Spleen (tissue), 7 donors: Measurements from ENCODE around the gene CRHR2.

ENCODE experiments used
- POLR2A ChIP-seq, 3 donors: fragments of 450-650 bp; IDR thresholded peaks; one replicate each; pipeline ENCODE4 v1.5.1; 2017; ENCODE audit warnings: antibody characterized with exemption in 3 of 3, mild to moderate bottlenecking in 1 of 3
- POLR2AphosphoS5 ChIP-seq, 3 donors: sonication (generic); formaldehyde crosslinking; IDR thresholded peaks; one replicate each; pipeline ENCODE4 v1.5.1; 2017; ENCODE audit warnings: antibody characterized with exemption in 3 of 3
- TF ChIP-seq, protein P1 (sequence below), 11 experiments: fragments of 200-600 bp in 7 of 11; fragments of 450-650 bp in 4 of 11; sonication (generic) in 4 of 11; IDR thresholded peaks in 8 of 11; conservative IDR thresholded peaks in 3 of 11; 1 replicate in 7 of 11; 2 replicates in 4 of 11; pipeline versions ENCODE4 v1.4.0 to v1.8.0; 2016 to 2021; ENCODE audit warnings: antibody characterized with exemption in 11 of 11, inconsistent platforms in 4 of 11, mild to moderate bottlenecking in 1 of 11
- donor health status: DM: no; HTN: no; CAD: no; lungs with moderate emphysema.
- donor health status: DM: no; HTN: no; CAD: no.
- donor health status: DM: no; HTN: no; CAD: no.

DNA sequence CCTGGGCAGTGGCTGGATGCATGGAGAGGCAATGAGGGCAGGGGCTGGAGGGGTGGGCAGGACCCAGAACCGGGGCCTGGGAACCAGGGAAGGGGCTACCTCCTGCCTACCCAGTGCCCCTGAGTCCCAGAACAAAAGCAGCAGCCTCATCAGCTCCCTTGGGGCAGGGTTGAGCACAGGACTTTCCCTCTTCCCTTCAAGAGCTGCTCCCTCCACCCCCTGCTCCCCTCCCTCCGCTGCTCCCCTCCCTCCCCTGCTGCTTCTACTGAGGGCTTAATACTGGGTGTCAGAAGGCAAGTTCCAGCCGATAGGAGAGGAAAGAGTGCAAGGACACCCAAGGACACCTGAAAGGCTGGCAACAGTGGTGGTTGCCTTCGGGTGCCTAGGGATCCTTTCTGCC, 41.5 kb upstream of the CRHR2 start:
- TF ChIP-seq POLR2AphosphoS5 (IDR thresholded peaks at IDR 0.05) (no peak), POLR2A (IDR thresholded peaks at IDR 0.05) (no peak)
- TF ChIP-seq, protein P1, sequence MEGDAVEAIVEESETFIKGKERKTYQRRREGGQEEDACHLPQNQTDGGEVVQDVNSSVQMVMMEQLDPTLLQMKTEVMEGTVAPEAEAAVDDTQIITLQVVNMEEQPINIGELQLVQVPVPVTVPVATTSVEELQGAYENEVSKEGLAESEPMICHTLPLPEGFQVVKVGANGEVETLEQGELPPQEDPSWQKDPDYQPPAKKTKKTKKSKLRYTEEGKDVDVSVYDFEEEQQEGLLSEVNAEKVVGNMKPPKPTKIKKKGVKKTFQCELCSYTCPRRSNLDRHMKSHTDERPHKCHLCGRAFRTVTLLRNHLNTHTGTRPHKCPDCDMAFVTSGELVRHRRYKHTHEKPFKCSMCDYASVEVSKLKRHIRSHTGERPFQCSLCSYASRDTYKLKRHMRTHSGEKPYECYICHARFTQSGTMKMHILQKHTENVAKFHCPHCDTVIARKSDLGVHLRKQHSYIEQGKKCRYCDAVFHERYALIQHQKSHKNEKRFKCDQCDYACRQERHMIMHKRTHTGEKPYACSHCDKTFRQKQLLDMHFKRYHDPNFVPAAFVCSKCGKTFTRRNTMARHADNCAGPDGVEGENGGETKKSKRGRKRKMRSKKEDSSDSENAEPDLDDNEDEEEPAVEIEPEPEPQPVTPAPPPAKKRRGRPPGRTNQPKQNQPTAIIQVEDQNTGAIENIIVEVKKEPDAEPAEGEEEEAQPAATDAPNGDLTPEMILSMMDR (IDR thresholded peaks at IDR 0.05 in 8 of 11, conservative IDR thresholded peaks at IDR 0.05 in 3 of 11): no peak
